ENCODE measurements around the gene CHI3L2. TPM values are rescaled to one million over a fixed set of nuclear protein-coding genes. Genes with fewer than 3 reads are reported as not detected.

The CHI3L2 gene
- total and polyA plus RNA-seq, 10 of the 15 experiments (the other 5 are each of a cell fraction or from before 2014, with no cell fraction given) = 37.1 to 508 (median 98.3) TPM

DNA sequence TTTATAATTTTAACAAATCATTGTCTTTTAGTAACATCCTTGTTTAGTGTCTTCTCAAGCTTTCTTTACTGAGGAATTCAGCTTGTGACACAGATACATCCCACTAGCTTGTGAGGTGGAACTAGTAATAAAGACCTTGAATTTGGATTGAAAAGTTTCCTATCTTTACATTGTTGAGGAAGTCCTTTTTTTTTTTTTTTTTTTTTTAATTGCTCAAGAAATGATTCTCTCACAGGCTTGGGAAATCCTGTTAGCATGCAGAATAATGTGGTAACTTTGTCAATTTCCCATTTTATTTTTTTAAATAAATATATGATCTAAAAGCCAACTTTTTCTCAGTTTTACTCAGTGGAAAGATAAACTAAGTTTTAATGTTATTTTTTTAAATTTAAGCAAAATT is 42.9 kb upstream of the CHI3L2 start:
- POLR2A ChIA-PET = interaction anchor here (1.2 to 3.8 kb wide), 4 partner anchors 11 to 30 kb away, joined by 3 to 21 read pairs (median 8); no protein-coding TSS in a partner anchor
- Histone ChIP-seq H3K4me2 (ENCODE audit: control insufficient read depth, insufficient read depth) (no peak overlapping the region), H2AFZ (ENCODE audit: control insufficient read depth, low read depth, low read length) (no peak overlapping the region), H4K20me1 (ENCODE audit: control insufficient read depth, insufficient read depth) (no peaks in the 10 kb centered on the region), H3K27me3 (replicated peaks in 1 of 2; ENCODE audit: control insufficient read depth in 2 of 2, insufficient read depth in 2 of 2, low read length in 1 of 2) (no peaks in the 10 kb centered on the region), H3K27ac (ENCODE audit: control insufficient read depth, insufficient read depth) (no peak overlapping the region), H3K4me3 (no peak overlapping the region), H3K79me2 (ENCODE audit: control insufficient read depth, insufficient read depth, low read length) (no peaks in the 10 kb centered on the region), H3K4me1 (ENCODE audit: control insufficient read depth, insufficient read depth, low read length) (no peaks in the 10 kb centered on the region), H3K9ac (ENCODE audit: control insufficient read depth, insufficient read depth, low read length) (no peak overlapping the region), H3K36me3 (ENCODE audit: control insufficient read depth in 2 of 2, insufficient read depth in 2 of 2, low read length in 1 of 2) (peaks cover 9 to 44% of the 10 kb centered on the region in 2 experiments), H3K9me3 (replicated peaks; ENCODE audit: control insufficient read depth, insufficient read depth, low read length) (no peaks in the 10 kb centered on the region)
- DNase-seq (ENCODE audit: low read depth, low spot score) (no peak), ATAC-seq (no peak), FAIRE-seq (no peak)
- SMC1A ChIA-PET (ENCODE audit: uncharacterized antibody, unreplicated experiment) = interaction anchor here (0.6 to 6.5 kb wide), 5 partner anchors 12 to 132 kb away, joined by 3 to 68 read pairs (median 4); partner anchors contain the start of gene DENND2D
- RAD21 ChIA-PET (ENCODE audit: unreplicated experiment) = interaction anchor here (0.6 to 2.1 kb wide), 2 partner anchors 16 to 150 kb away, joined by 3 to 5 read pairs; no protein-coding TSS in a partner anchor
- in situ Hi-C loops (cut with MboI) (no loop called here), intact Hi-C loops (cut with micrococcal nuclease; ENCODE audit: unreplicated experiment) (loop anchor here (5.0 kb wide), 1 partner anchor 38 kb away; no protein-coding TSS in a partner anchor)
- TF ChIP-seq ZNF274 (IDR thresholded peaks at IDR 0.05; ENCODE audit: insufficient read depth, insufficient read length) (no peak), ASH2L (IDR thresholded peaks at IDR 0.05; ENCODE audit: borderline replicate concordance, low read depth) (no peak), PML (IDR thresholded peaks at IDR 0.05; ENCODE audit: low read length) (peak; percentile 16; the same call in 1 of the 2 replicates), CEBPB (IDR thresholded peaks at IDR 0.05; ENCODE audit: borderline replicate concordance in 1 of 2, low read depth in 2 of 2, low read length in 2 of 2) (no peak)
- CTCF ChIA-PET = interaction anchor here (0.6 to 3.1 kb wide), 5 partner anchors 12 to 185 kb away, joined by 3 to 11 read pairs (median 4); no protein-coding TSS in a partner anchor
- no TSS peak for BruUV-seq (replicated peaks)

DNA sequence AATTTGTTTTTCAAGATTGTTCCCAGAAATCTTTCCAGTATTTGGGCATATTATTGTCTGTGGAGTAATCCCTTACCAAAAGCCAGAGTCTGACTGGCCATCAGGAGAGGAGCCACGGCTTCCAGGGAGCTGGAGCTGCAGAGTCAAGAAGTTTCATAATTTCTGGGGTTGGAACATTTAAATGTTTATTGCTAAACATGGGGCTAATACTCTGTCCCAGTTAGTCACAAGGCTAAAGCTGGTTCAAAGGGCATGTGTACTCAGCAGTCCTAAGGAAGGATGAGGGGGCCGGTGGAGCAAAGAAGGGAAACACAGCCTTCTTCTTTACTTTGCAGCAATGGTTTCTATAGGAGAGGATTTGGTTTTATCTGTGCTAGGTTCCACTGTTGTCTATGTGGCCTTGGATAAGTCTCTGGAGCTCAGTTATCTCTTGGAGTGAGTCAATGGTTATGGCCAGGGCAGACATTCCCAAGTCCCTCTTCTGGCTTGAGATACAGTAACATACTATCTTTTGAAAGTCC is 36.5 kb upstream of the CHI3L2 start:
- intact Hi-C loops (cut with micrococcal nuclease; ENCODE audit: unreplicated experiment) (loop anchor here (5.0 kb wide), 1 partner anchor 44 kb away; no protein-coding TSS in a partner anchor), in situ Hi-C loops (cut with MboI) (no loop called here)
- H3K27me3 ChIP-seq (replicated peaks in 1 of 2; ENCODE audit: control insufficient read depth in 2 of 2, insufficient read depth in 2 of 2, low read length in 1 of 2) = no peaks in the 10 kb centered on the region
- POLR2A ChIA-PET = interaction anchor here (0.8 to 12.8 kb wide), 4 partner anchors 12 to 44 kb away, joined by 3 to 371 read pairs (median 4); no protein-coding TSS in a partner anchor
- CTCF ChIA-PET = interaction anchor here (0.8 to 14.9 kb wide), 10 partner anchors 8 to 564 kb away, joined by 3 to 239 read pairs (median 4); no protein-coding TSS in a partner anchor
- SMC1A ChIA-PET (ENCODE audit: uncharacterized antibody, unreplicated experiment) = interaction anchor here (0.9 to 4.0 kb wide), 12 partner anchors 8 to 161 kb away, joined by 3 to 105 read pairs (median 4); partner anchors contain the start of gene DENND2D
- FAIRE-seq (no peak), ATAC-seq (no peak), DNase-seq (ENCODE audit: low read depth, low spot score) (no peak)
- H4K20me1 ChIP-seq (ENCODE audit: control insufficient read depth, insufficient read depth) = no peaks in the 10 kb centered on the region
- H3K36me3 ChIP-seq (ENCODE audit: control insufficient read depth in 2 of 2, insufficient read depth in 2 of 2, low read length in 1 of 2) = peaks cover 25 to 59% of the 10 kb centered on the region in 2 experiments
- TF ChIP-seq RELA (IDR thresholded peaks at IDR 0.05; ENCODE audit: borderline replicate concordance, partially characterized antibody) (no peak), POLR2AphosphoS2 (IDR thresholded peaks at IDR 0.05; ENCODE audit: low read depth, low read length) (peak; percentile 3; the same call in 1 of the 2 replicates), POU2F2 (IDR thresholded peaks at IDR 0.05; ENCODE audit: borderline replicate concordance, low read depth, low read length) (peak; percentile 10; the same call in 1 of the 3 replicates)
- WGBS (ENCODE audit: insufficient coverage, insufficient replicate concordance, low lambda C conversion rate, missing lambda C conversion rate) = 100% methylated on average over 2 of the region's 2 CpGs
- H3K27ac ChIP-seq (ENCODE audit: control insufficient read depth, insufficient read depth) = no peak overlapping the region
- peaks cover 42% of the 10 kb centered on the region for H3K79me2 ChIP-seq (ENCODE audit: control insufficient read depth, insufficient read depth, low read length)
- H3K9me3 ChIP-seq (replicated peaks; ENCODE audit: control insufficient read depth, insufficient read depth, low read length) = no peaks in the 10 kb centered on the region
- no TSS peak for BruUV-seq (replicated peaks)
- no peak overlapping the region for H3K4me3 ChIP-seq
- H3K4me1 ChIP-seq (ENCODE audit: control insufficient read depth, insufficient read depth, low read length) = peaks cover 35% of the 10 kb centered on the region
- H3K4me2 ChIP-seq (ENCODE audit: control insufficient read depth, insufficient read depth) = no peak overlapping the region
- RAD21 ChIA-PET (ENCODE audit: unreplicated experiment) = interaction anchor here (1.3 to 15.0 kb wide), 4 partner anchors 27 to 161 kb away, joined by 4 to 542 read pairs (median 5); no protein-coding TSS in a partner anchor
- no peak overlapping the region for H2AFZ ChIP-seq (ENCODE audit: control insufficient read depth, low read depth, low read length)
- no peak overlapping the region for H3K9ac ChIP-seq (ENCODE audit: control insufficient read depth, insufficient read depth, low read length)

Measured in GM12878 (cell line).